PC-3 (cell line): ENCODE data around the gene TRIL.

Source experiments
- CTCF ChIP-seq: fragments of 300-600 bp; sonication (generic); conservative IDR thresholded peaks from 2 replicates; pipeline ENCODE4 v1.5.1; 2017; ENCODE audit warnings: antibody characterized with exemption, low read depth, mild to moderate bottlenecking, low read length
- EZH2 ChIP-seq: fragments of 300-600 bp; sonication (generic); IDR thresholded peaks from one replicate; pipeline ENCODE4 v1.6.1; 2017; ENCODE audit warnings: antibody characterized with exemption, mild to moderate bottlenecking, low read length; ENCODE audit not compliant: unreplicated experiment
- EZH2phosphoT487 ChIP-seq: fragments of 300-600 bp; sonication (generic); IDR thresholded peaks from 2 replicates; pipeline ENCODE4 v1.6.1; 2018; ENCODE audit warnings: mild to moderate bottlenecking, antibody characterized with exemption, low read length, borderline replicate concordance

- TF ChIP-seq CTCF = no peak
- TF ChIP-seq EZH2 = no peak
- TF ChIP-seq EZH2phosphoT487 = no peak
Measured at GRCh38 chr7:28983396-28984190, 25.5 kb upstream of the TRIL start.
